HG02623 (cell line): ENCODE results near the gene TRAPPC6A.

Experiments used
- ATAC-seq: cut with Tn5 transposase; IDR thresholded peaks from one replicate; pipeline ENCODE4 v1.9.1; 2021; ENCODE audit warnings: moderate library complexity; ENCODE audit not compliant: unreplicated experiment

The TRAPPC6A gene

GRCh38 chr19:45177817-45178261, at the start of gene TRAPPC6A:
TSS of gene TRAPPC6A (minus strand) at chr19:45178237. CDS start at chr19:45178218, 19 bp downstream.
- no peak for ATAC-seq

GRCh38 chr19:45224645-45225044, 46.6 kb upstream of the TRAPPC6A start:
- no peak for ATAC-seq

- ATAC-seq, result no peak
Observed at GRCh38 chr19:45223879-45224278, 45.8 kb upstream of the TRAPPC6A start.

GRCh38 chr19:45222724-45223123, 44.7 kb upstream of the TRAPPC6A start:
- ATAC-seq, result no peak

- no peak for ATAC-seq
Observed at GRCh38 chr19:45218911-45219743, 41.1 kb upstream of the TRAPPC6A start.

- no peak for ATAC-seq
Observed at GRCh38 chr19:45218426-45218825, 40.4 kb upstream of the TRAPPC6A start.

- ATAC-seq, result no peak
Observed at GRCh38 chr19:45217957-45218334, 39.9 kb upstream of the TRAPPC6A start.

GRCh38 chr19:45217193-45217956, 39.3 kb upstream of the TRAPPC6A start:
- ATAC-seq, result no peak

- no peak for ATAC-seq
Observed at GRCh38 chr19:45216667-45217066, 38.6 kb upstream of the TRAPPC6A start.

GRCh38 chr19:45215391-45216191, 37.6 kb upstream of the TRAPPC6A start:
- ATAC-seq, result no peak

GRCh38 chr19:45213031-45213430, 35.0 kb upstream of the TRAPPC6A start:
- no peak for ATAC-seq

- ATAC-seq, result no peak
Observed at GRCh38 chr19:45211751-45212381, 33.8 kb upstream of the TRAPPC6A start.

- no peak for ATAC-seq
Observed at GRCh38 chr19:45206328-45206727, 28.3 kb upstream of the TRAPPC6A start.

GRCh38 chr19:45205810-45206209, 27.8 kb upstream of the TRAPPC6A start:
- no peak for ATAC-seq

GRCh38 chr19:45202637-45203036, 24.6 kb upstream of the TRAPPC6A start:
- no peak for ATAC-seq

GRCh38 chr19:45200568-45200967, 22.5 kb upstream of the TRAPPC6A start:
- ATAC-seq, result no peak

- ATAC-seq, result no peak
Observed at GRCh38 chr19:45195764-45196163, 17.7 kb upstream of the TRAPPC6A start.

- no peak for ATAC-seq
Observed at GRCh38 chr19:45191375-45191774, 13.3 kb upstream of the TRAPPC6A start.

- ATAC-seq, result no peak
Observed at GRCh38 chr19:45189971-45190370, 11.9 kb upstream of the TRAPPC6A start.

- ATAC-seq, result no peak
Observed at GRCh38 chr19:45187421-45188100, 9.5 kb upstream of the TRAPPC6A start.
